ENCODE results near the gene APOB.

DNA sequence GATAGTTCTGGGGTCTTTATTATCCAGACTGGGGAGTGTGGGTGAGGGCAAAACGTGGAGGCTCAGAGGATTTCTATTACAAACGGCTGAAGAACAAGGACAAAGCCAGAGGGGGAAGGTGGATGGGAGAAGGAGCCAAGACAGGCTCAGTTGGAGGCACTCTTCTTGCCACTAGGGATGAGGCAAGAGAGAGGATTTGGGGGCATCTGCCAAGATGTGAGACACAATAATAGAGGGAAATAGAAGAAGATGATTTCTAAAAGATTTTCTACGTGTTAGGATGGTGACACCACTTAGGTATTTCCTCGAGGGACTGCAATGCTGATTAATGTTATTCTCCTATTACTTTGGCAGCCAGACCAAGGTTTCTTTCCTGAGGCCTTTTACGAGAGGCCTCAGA, 71.8 kb downstream of the APOB start:
- TF ChIP-seq, protein P1, sequence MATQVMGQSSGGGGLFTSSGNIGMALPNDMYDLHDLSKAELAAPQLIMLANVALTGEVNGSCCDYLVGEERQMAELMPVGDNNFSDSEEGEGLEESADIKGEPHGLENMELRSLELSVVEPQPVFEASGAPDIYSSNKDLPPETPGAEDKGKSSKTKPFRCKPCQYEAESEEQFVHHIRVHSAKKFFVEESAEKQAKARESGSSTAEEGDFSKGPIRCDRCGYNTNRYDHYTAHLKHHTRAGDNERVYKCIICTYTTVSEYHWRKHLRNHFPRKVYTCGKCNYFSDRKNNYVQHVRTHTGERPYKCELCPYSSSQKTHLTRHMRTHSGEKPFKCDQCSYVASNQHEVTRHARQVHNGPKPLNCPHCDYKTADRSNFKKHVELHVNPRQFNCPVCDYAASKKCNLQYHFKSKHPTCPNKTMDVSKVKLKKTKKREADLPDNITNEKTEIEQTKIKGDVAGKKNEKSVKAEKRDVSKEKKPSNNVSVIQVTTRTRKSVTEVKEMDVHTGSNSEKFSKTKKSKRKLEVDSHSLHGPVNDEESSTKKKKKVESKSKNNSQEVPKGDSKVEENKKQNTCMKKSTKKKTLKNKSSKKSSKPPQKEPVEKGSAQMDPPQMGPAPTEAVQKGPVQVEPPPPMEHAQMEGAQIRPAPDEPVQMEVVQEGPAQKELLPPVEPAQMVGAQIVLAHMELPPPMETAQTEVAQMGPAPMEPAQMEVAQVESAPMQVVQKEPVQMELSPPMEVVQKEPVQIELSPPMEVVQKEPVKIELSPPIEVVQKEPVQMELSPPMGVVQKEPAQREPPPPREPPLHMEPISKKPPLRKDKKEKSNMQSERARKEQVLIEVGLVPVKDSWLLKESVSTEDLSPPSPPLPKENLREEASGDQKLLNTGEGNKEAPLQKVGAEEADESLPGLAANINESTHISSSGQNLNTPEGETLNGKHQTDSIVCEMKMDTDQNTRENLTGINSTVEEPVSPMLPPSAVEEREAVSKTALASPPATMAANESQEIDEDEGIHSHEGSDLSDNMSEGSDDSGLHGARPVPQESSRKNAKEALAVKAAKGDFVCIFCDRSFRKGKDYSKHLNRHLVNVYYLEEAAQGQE (IDR thresholded peaks at IDR 0.05; ENCODE audit: insufficient replicate concordance, low read depth), result no peak
- TF ChIP-seq, protein P2, sequence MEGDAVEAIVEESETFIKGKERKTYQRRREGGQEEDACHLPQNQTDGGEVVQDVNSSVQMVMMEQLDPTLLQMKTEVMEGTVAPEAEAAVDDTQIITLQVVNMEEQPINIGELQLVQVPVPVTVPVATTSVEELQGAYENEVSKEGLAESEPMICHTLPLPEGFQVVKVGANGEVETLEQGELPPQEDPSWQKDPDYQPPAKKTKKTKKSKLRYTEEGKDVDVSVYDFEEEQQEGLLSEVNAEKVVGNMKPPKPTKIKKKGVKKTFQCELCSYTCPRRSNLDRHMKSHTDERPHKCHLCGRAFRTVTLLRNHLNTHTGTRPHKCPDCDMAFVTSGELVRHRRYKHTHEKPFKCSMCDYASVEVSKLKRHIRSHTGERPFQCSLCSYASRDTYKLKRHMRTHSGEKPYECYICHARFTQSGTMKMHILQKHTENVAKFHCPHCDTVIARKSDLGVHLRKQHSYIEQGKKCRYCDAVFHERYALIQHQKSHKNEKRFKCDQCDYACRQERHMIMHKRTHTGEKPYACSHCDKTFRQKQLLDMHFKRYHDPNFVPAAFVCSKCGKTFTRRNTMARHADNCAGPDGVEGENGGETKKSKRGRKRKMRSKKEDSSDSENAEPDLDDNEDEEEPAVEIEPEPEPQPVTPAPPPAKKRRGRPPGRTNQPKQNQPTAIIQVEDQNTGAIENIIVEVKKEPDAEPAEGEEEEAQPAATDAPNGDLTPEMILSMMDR (IDR thresholded peaks at IDR 0.05; ENCODE audit: insufficient read depth, low read length), result no peak
- TF ChIP-seq POLR2AphosphoS5 (IDR thresholded peaks at IDR 0.05; ENCODE audit: low read depth), result no peak
- no peak for TF ChIP-seq GABPA (IDR thresholded peaks at IDR 0.05; ENCODE audit: low read depth)
- TF ChIP-seq SPI1 (IDR thresholded peaks at IDR 0.05; ENCODE audit: borderline replicate concordance, low read depth), result no peak

Data from HL-60 (cell line).